HG03280 (cell line): ENCODE results near the gene MFSD12.
"Not testable (repeated sequence)": the region's sequence is repeated elsewhere in the genome, so short reads cannot be mapped to it uniquely, and the experiment has no call there.

Experiments
- ATAC-seq: cut with Tn5 transposase; IDR thresholded peaks from one replicate; pipeline ENCODE4 v1.9.1; 2021; ENCODE audit warnings: mild to moderate bottlenecking, moderate library complexity; ENCODE audit not compliant: unreplicated experiment

MFSD12 gene

DNA sequence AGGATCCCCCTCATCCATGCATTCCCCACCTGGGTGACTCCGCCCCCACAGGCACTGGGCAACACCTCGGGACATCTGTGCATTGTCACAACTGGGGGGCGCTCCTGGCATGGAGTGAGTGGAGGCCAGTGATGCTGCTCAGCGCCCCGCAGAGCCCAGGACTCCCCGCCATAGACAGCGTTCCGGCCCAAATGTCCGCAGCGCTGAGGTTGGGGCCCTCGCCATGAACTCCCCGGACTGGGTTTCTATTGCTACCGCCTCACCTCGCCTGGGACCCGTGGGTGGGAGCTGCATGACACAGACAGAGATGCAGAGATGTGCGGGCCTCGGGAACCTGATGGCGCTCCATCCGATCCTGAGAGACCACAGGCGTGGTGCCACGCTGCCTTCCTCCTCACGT lies 46.7 kb downstream of the MFSD12 start:
- no peak for ATAC-seq

DNA sequence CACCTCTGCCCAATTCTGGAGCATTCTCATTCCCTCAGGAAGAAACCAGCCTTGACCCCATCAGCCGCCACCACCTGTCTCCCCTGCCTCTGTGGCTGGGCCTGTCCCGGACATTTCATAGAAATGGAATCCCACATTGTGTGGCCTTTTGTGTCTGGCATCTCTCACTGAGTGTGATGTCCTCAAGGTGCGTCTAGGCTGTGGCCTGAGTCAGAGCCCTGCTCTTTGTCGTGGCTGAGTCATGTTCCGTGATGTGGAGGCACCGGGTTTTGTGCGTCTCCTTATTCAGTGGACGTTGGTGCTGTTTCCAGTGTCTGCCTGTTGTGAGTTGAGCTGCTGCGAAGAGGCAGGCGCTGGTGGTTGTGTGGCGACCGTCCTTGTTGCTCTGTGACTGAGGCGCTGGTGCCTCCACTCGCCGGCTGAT lies 47.8 kb downstream of the MFSD12 start:
- no peak for ATAC-seq

DNA sequence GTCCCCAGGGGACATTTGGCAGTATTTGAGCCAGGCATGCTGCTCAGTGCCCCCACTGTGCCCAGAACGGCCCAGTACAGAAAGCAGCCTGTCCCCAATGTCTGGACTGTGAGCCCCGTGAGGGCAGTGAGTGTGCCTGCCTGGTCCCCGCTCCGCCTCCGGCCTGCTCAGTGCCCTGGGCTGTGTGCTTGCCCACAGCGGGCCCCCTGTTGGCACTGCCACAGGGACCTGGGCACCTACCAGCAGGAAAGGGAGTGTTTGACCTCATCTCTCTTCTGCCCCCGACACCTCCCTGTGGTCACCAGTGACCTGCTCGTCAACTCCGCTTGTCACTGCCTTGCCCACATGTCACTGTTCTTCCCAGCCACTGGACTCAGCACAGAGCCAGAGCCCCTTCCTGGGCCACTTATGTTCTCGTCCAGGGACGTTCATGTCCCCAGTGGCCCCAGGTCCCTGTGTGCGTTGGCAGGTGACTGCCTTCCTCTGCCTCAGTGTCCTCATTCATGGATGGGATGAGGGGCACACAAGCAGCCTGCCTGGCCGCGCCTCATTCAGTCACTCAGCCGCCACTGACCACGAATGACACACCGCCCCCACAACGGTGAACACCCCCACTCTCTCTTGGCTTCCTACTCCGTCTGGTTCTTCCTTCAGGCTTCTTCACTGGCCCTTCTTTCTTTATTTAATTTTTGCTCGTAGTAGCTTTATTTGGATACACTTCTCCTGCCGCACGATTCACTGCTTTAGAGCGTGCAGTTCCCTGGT lies 48.4 kb downstream of the MFSD12 start:
- no peak for ATAC-seq

DNA sequence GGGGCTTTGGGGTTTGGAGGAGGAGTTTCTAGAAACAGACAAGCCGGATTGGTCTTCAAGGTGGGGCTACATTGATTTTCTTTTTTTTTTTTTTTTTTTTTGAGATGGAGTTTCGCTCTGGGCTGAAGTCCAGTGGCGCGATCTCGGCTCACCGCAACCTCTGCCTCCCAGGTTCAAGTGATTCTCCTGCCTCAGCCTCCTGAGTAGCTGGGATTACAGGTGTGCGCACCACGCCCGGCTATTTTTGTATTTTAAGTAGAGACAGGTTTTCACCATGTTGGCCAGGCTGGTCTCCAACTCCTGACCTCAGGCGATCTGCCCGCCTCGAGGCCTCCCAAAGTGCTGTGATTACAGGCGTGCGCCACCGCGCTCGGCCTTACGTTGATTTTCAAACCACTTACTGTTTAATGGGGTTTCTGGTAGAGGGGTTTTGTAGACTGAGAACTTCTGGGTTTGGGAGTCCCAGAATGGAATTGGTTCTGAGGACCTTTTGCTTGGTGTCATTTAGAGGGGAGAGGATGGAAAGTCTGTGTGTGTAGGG lies 49.2 kb downstream of the MFSD12 start:
- not testable (repeated sequence) for ATAC-seq

DNA sequence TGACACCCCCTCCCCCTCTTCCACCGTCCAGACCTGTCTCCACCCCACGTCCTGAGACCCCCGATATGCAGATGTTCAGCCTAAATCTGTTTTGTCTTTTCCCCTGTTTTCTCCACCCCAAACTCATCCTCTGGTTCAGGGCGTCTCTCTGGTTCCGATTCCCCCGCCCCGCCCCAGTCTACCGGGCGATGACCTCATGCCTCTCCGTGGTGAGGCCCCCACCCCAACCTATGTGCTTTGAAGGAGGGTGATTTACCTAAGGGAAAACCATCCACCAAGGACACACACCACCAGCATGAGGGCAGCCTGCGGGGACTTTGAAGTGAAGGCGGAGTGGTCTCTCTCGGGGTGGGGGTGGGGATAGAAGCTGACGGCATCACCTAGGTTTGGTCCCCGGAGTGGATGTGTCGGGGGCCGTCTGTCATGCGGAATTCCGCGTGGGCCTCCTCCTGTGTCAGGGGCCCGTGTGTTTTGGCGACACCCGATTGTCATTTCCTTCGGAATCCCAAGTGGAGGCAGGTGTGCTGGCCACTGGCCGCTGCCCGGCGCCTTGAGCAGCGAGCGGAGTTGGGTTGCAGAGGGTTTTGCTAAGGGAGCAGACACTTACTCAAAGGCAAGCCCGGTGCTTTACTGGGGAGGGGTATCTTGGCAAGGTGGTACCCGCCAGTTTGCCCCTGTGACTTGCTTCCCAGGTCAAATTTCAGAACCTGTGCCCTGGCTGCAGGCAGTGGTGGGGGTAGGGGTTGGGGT lies 49.8 kb downstream of the MFSD12 start:
- ATAC-seq = no peak

DNA sequence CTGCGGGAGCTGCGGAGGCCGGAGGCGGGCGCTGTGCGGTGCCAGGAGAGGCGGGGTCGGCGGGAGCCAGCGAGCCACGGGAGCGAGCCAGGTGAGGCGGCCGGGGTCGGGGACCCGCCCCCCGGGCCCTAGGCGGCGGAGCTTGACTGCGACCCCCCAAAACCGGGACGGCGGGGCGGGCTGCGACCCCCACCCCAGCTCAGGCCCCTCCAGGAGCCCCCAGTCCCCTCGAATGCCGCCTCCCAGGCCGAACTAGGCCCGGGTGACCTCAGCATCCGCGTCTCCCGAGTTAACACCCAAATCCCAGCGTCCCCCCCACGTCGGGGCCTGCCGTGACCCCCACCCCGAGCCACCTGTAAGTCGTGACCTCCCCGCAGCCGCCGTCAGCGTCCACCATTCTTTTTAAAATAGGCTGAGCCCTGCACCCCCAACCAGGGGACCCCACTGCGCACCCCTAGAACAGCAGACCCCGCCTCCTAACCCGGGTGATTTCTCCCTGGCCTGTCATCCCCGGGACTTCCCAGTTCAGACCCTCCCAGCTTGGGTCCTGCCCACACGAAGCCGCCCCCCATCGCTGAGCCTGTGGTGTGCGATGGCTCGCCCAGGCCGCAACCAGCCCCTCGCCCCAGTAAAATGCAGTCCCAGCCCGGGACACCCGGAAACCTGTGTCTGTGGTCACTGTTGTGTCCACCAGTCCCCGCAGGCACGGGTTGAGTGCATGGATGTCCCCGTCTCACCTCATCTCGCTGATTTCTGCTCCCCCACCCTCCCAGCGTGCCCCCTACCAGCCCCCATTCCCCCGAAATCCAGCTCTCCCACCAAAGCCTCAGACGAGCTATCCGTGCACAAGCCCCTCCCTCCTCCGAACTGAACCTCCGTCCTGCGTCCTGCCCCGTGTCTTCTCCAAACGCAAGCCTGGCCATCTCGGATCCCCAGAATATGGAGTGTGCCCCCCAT lies 50.7 kb downstream of the MFSD12 start:
- no peak for ATAC-seq

DNA sequence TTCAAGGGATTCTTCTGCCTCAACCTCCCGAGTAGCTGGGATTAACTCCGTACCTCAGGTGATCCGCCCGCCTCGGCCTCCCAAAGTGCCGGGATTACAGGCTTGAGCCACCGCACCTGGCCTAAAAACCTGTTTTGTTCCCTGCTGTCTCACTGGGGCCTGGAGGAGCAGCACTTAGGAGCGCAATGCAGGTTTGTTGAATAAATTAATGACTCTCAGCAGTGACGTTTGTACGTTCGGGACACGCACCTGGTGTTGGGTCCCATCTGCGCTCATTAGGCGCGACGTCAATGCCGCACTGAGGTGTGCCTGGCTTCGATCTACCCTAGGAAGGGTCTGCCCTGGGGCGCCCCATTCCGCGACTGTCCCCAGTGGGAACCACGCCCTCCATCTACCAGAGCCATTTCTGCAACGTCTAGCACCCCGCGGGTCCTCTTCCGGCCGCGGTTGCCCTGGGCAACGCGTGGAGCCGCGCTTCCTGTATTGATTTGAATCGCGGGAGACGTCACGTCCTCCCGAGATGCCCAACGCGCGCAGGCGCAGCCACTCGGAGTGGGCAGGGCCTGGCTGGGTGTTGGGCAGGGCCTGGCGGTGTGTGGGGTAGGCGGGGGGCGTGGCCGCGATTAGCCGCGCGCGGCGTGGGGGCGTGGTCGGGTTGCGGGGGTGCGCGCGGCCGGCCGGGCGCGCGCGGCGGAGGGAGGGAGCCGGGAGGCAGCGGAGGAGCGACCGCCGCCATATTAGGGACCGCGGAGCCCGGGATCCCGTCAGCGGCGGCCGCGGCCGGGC lies 51.6 kb downstream of the MFSD12 start, which contains the start of gene FZR1:
Gene FZR1 (plus strand): TSS at position 714 of the 786 bp plus-strand sequence. CDS start 16,679 bp downstream, outside the sequence.
- peak; percentile 90 for ATAC-seq

DNA sequence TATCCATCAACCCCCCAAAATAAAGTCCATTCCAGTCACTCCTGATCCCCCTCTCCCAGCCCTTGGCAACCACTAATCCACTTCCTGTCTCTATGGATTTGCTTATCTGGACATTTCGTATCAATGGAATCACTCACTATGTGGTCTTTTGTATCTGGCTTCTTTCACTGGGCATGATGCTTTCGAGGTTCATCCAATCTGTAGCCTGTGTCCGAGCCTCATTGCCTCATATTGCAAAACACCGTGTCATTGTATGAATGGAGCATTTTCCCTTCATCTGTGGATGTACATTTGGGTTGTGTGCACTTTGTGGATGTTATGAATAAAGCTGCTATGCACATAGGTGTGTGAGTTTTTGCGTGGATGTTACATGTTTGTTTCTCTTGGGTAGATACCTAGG lies 52.7 kb downstream of the MFSD12 start:
- no peak for ATAC-seq

DNA sequence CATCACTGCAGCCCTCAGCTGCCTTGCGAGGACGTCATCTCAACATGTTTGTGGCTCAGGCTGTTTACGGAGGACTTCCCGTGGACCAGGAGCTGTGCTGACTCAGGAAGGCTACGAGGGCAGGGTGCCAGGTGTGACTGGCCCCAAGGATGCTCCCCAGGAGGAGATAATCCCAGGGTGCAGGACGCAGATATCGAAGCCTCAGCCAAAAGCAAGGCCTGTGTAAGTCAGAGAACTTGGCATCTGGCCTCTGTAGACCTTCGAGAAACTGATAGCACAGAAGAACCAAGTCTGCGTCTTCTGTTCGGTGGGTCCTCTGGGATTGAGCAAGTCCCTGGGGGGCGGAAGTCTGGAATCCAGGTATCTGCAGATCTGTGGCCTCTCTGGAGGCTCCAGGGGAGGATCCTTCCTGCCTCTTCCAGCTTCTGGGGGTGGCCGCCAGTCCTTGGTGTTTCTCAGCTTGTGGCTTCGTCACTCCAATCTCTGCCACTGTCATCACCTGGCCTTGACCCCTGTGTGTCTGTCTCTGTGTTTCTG lies 54.3 kb downstream of the MFSD12 start:
- no peak for ATAC-seq

DNA sequence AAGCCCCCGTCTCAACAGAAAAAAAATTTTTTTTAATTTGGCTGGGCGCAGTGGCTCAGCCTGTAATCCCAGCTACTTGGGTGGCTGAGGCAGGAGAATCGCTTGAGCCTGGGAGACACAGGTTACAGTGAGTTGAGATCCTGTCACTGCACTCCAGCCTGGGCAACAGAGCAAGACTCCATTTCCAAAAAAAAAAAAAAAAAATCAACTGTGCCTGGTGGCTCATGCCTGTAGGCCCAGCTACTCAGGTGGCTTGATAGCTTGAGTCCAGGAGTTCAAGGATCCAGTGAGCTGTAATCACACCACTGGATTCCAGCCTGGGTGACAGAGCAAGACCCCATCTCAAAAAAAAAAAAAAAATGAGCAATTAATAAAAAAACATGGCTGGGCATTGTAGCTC lies 55.6 kb downstream of the MFSD12 start:
- ATAC-seq = no peak

DNA sequence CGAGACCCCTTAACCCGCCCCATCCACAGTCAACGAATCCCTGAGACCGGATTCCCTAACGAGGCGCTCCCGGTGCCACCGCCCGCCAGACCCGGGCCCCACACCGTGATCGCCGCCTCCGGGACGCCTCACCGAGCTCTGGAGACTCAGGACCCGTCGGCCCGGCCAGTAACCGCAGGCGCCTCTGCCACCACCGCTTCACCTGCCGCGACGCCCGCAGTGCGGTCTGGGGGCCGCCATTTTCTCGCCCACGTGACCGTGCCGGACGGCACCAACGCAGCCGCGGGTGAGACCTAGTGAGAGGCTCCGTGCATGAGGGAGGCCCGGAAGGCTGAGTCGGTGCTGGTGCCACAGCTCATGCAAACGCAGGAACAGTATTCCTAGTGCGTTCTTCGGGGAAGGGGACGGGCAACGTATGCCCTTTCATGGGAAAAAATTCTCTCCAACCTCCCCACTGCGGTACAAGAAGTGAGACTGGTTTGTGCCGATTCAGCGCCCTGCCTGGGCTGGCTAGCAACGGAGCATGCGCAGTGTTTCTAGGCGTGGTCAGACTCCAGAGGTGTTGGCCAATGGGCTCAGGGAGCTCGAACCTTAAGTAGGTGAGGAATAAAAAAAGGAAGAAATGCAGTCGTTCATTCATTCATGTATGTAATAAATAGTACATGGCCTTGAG lies 56.8 kb downstream of the MFSD12 start, which contains the start of gene DOHH:
Gene DOHH (minus strand): TSS at position 246 of the 673 bp plus-strand sequence. CDS start 3,860 bp downstream, outside the sequence.
- peak; percentile 82 for ATAC-seq

DNA sequence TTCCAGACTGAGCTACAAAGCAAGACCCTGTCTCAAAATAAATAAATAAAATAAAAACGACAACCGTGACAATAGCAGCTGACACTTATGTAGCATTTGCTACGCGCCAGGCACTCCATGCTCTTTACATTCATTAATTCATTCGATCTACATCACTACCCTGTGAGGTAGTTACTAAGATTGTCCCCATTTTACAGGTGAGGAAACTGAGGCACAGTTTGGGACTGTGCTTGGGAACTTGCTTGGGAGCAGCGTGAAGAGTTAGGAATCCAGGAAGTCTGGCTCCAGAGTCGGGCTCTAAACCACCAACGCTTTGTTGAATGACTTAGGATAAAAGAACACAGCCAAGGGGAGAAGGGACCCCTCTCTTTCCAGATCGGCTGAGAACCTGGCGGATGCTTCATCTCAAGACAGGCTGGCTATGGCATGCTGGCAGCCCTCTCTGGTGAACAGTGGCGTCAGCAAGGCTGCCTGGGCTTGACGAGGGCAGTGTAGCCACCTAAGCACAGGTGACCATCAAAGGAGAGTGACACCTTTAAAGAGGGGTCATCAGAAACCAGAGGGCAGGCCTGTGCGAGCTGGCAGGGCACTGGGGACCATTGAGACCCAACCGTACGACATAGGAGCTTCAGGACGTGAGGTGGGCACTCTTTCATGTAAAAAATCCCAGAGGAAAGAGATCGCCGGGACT lies 57.5 kb downstream of the MFSD12 start:
- ATAC-seq = peak; percentile 11

DNA sequence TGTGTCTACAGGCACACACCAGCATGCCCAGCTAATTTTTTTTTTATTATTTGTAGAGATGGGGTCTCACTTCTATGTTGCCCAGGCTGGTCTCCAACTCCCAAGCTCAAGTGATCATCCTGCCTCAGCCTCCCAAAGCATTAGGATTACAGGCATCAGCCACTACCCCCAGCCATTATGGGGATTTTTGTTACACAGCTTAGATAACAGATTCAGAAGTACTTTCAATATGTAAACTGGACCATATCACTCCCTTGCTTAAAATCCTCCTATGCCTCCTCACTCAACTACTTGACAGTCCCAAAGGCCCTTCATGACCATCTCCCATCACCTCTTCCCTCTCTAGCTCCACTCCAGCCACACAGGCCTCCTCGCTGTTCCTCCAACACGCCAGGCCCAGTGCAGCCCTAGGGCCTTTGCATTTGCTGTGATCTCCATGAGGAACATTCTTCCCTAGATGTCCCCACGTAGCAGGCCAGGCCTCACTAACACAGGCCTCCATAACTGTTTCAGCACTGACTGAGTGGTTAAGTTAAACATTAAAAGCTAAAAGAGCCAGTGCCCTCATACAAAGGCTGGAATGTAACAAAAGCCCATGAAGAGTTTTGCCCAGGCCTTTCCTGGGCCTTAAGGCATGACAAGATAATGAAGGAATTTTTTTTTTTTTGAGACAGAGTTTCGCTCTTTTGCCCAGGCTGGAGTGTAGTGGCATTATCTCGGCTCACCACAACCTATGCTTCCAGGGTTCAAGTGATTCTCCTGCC lies 59.4 kb downstream of the MFSD12 start:
- no peak for ATAC-seq

DNA sequence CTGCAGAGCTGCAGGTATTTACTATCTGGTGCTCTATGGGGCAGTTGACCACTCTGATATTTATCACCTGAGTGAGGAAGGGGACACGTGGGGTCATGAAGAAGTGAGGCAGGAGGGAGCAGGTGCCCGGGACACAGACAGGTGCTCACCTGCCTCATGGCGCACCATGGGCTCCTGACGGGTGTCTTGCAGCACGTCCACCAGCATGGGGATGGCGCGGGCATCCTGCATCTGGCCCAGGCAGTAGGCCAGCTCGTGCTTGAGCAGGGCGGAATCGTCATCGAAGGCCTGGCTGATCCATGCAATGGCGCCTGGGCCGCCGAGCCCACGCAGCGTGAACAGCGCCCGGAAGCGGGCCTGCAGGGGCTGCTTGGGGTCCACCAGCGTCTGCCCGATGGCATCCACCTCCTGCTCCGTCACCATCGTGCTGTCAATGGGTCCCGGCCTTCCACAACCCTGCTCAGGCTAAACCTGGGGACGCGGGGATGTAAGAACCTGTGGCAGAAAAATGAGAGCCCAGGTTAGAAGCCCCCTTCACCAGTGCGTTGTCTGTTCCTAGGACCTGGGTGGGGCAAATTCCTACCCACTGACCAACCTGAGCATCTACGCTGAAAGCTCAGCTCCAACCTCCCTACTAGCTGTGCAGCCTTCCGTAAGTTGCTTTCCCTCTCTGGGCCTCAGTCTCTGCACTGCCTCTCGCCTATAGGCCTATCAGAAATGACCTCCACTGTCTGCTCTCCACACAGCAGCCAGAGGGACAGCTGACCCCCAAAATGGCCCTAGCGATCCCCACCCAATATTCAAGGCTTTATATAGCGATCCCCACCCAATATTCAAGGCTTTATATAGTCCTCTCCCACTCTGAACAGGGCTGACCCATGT lies 60.8 kb downstream of the MFSD12 start:
- no peak for ATAC-seq

DNA sequence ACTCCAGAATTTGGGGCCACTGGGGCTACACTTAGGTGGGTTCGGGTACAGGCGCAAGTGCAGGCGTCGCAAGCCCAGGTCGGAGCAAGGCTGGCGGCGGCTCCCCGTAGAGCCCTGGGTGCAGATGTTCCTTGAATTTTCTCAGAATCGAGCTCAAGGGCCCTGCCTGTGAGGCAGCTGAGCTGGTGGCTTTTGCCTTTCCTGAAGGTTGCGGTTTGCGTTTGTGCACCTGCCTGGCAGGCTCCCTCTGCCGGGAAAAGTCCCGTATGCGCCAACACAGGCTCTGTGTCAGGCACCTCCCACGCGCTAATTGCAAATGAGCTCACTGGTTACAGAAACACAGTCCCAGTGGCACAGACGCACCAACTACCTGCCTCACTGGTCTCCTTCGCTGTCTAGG lies 62.8 kb downstream of the MFSD12 start:
- ATAC-seq = no peak
